Psoas muscle (tissue), 8 donors: ENCODE data around the gene PARP11. TPM values are rescaled to one million over a fixed set of nuclear protein-coding genes. Genes with fewer than 3 reads are reported as not detected.

Experiments used
- ATAC-seq, 4 donors: fragments of 200-7000 bp; cut with Tn5 transposase; one replicate each; pipeline ENCODE4 v1.9.1; 2020; ENCODE audit warnings: moderate library complexity in 3 of 4, mild to moderate bottlenecking in 2 of 4
- DNase-seq, 2 donors: peaks; one replicate each; pipeline ENCODE4 v3.0.0-alpha.2; 2020
- H3K27ac ChIP-seq: fragments of 200-600 bp; one replicate; pipeline ENCODE4 v1.8.0; 2022
- H3K27me3 ChIP-seq, 3 donors: fragments of 200-600 bp in 1 of 3; one replicate each; pipeline versions ENCODE4 v1.6.1 to v1.8.0; 2013 to 2022; ENCODE audit warnings: low read length in 2 of 3, mild to moderate bottlenecking in 2 of 3, moderate library complexity in 1 of 3; ENCODE audit not compliant: insufficient read depth in 3 of 3
- H3K36me3 ChIP-seq, 2 donors: fragments of 200-600 bp in 1 of 2; one replicate each; pipeline versions ENCODE4 v1.6.1 to v1.8.0; 2013 to 2022; ENCODE audit warnings: low read depth in 1 of 2, mild to moderate bottlenecking in 1 of 2, moderate library complexity in 1 of 2; ENCODE audit not compliant: insufficient read depth in 1 of 2
- H3K4me1 ChIP-seq: fragments of 200-600 bp; one replicate; pipeline ENCODE4 v1.8.0; 2022
- H3K4me3 ChIP-seq: fragments of 200-600 bp; one replicate; pipeline ENCODE4 v1.8.0; 2022; ENCODE audit warnings: mild to moderate bottlenecking
- H3K9me3 ChIP-seq: fragments of 200-600 bp; one replicate; pipeline ENCODE4 v1.8.0; 2022
- CTCF ChIP-seq: fragments of 200-600 bp; IDR thresholded peaks from one replicate; pipeline ENCODE4 v1.8.0; 2022; ENCODE audit warnings: antibody characterized with exemption
- WGBS, 3 donors: extraction: QIAGEN DNeasy Blood & Tissue Kit; methylation state at CpG; one replicate each; pipeline versions ENCODE4 v1.1.6 to v1.1.7; 2013; 5-methylcytosine and 5-hydroxymethylcytosine counted together
- intact Hi-C, 2 donors: fragments of 100-400 bp; cut with DNase I; formaldehyde crosslinking; loops; one replicate each; pipeline versions ENCODE4 v1.11.0 to v1.14.2; 2022
- polyA plus RNA-seq, 3 donors: library from polyadenylated mRNA; stranded (reverse); fragments of 200-250 nt; gene quantifications; one replicate each; pipeline ENCODE4 v1.2.3, GENCODE V29; 2013
- total RNA-seq, 4 donors: library from RNA; stranded (reverse); fragmentation: NEBNext Ultra II Directional in 2 of 4; extraction: Animal tissue kit (Norgen Biotek cat#: 25700) in 2 of 4; gene quantifications; one replicate each; pipeline versions ENCODE4 v1.2.1 to v1.2.4, GENCODE V29; 2021 to 2023
- donor health status: healthy with polysubstance abuse.
- donor health status: DM: no; HTN: no; CAD: no; lungs with moderate emphysema.
- donor health status: Bipolar disorder and iron deficiency.
- donor health status: healthy.
- donor health status: DM: yes; HTN: yes; CAD: no.
- donor health status: DM: no; HTN: no; CAD: no.
- donor health status: DM: no; HTN: no; CAD: no.
- donor health status: DM: yes; HTN: yes; CAD: no.

PARP11 gene
- total and polyA plus RNA-seq, 7 donors: 0.83 to 4.0 (median 2.6) TPM

GRCh38 chr12:3759878-3760277 lies 113.3 kb downstream of the PARP11 start:
- no peak for ATAC-seq
- H3K27ac ChIP-seq: no peak overlapping the region
- intact Hi-C loops: no loop called here
- H3K9me3 ChIP-seq: no peaks in the 10 kb centered on the region
- 72 to 77% (median 72%) methylated on average over 2 of the region's 2 CpGs for WGBS, 3 donors
- H3K4me3 ChIP-seq: no peak overlapping the region
- no peaks in the 10 kb centered on the region for H3K36me3 ChIP-seq
- H3K27me3 ChIP-seq: no peaks in the 10 kb centered on the region
- DNase-seq: no peak
- H3K4me1 ChIP-seq: no peaks in the 10 kb centered on the region
- TF ChIP-seq CTCF: no peak

Other genes with a start within 250 kb of the PARP11 start
- gene CRACR2A, start 120.3 kb downstream of the PARP11 start, total RNA-seq: 1 to 10 TPM in 3 of 4 donors, under 1 TPM in 1; 0.87 to 1.7 (median 1.2) TPM
- gene CRACR2A, start 120.3 kb downstream of the PARP11 start, polyA plus RNA-seq: under 1 TPM; 0.24 to 0.48 (median 0.35) TPM